A549 (cell line): ENCODE data around the gene RNPEP. TPM values are rescaled to one million over a fixed set of nuclear protein-coding genes. Genes with fewer than 3 reads are reported as not detected.

Experiments
- ATAC-seq, 2 experiments: fragments of 200-7000 bp in 1 of 2; fragments of >200 bp in 1 of 2; cut with Nextera tagmentation in 1 of 2; cut with Tn5 transposase in 1 of 2; 3 replicates each; pipeline versions ENCODE4 v1.8.0 to v1.9.1; 2018 to 2020; ENCODE audit warnings: mild to moderate bottlenecking in 1 of 2, moderate library complexity in 1 of 2
- CTCF ChIA-PET: fragments of 300-600 bp; sonication (Branson Sonifier 250); formaldehyde crosslinking; extraction: SDS; loops from one replicate; lab custom pipeline; 2021; ENCODE audit warnings: antibody characterized with exemption, inconsistent platforms; lab: Yijun Ruan, JAX
- POLR2A ChIA-PET: fragments of 350-600 bp; formaldehyde crosslinking; extraction: SDS; loops from one replicate; lab custom pipeline; 2021; ENCODE audit warnings: antibody characterized with exemption, inconsistent platforms; lab: Yijun Ruan, JAX
- DNase-seq, 2 experiments: peaks; one replicate each; pipeline versions ENCODE4 v3.0.0 to v3.0.0-alpha.2; 2011 to 2016; ENCODE audit warnings: low read depth in 1 of 2, low spot score in 1 of 2
- FAIRE-seq: peaks from 2 replicates; lab custom pipeline; 2011; peaks lifted over from hg19 to GRCh38; lab: Jason Lieb, UNC
- H3K27ac ChIP-seq, 2 experiments: fragments of >200 bp; sonication (Bioruptor Twin); formaldehyde crosslinking; 3 replicates each; pipeline ENCODE4 v1.5.1; 2016 to 2017
- H3K4me1 ChIP-seq: fragments of >200 bp; sonication (Bioruptor Twin); formaldehyde crosslinking; 3 replicates; pipeline ENCODE4 v1.6.1; 2016
- H3K4me2 ChIP-seq: fragments of >200 bp; sonication (Bioruptor Twin); formaldehyde crosslinking; 3 replicates; pipeline ENCODE4 v1.6.1; 2016
- H3K4me3 ChIP-seq: fragments of >200 bp; sonication (Bioruptor Twin); formaldehyde crosslinking; 3 replicates; pipeline ENCODE4 v1.5.1; 2016
- H3K9me3 ChIP-seq: fragments of >200 bp; sonication (Bioruptor Twin); formaldehyde crosslinking; 3 replicates; pipeline ENCODE4 v1.6.1; 2016
- CEBPB ChIP-seq, 2 experiments: fragments of >200 bp in 1 of 2; sonication (Bioruptor Twin) in 1 of 2; formaldehyde crosslinking in 1 of 2; IDR thresholded peaks; 2 replicates each; pipeline ENCODE4 v1.6.1; 2012 to 2016
- EP300 ChIP-seq, 2 experiments: fragments of >200 bp; sonication (Bioruptor Twin); formaldehyde crosslinking; IDR thresholded peaks; 2 replicates in 1 of 2; 3 replicates in 1 of 2; pipeline ENCODE4 v1.6.1; 2016 to 2017
- FOSL2 ChIP-seq, 2 experiments: fragments of 450-650 bp in 1 of 2; fragments of >200 bp in 1 of 2; sonication (Bioruptor Twin) in 1 of 2; formaldehyde crosslinking; IDR thresholded peaks; 2 replicates each; pipeline versions ENCODE4 v1.5.0 to v1.6.1; 2016 to 2020; ENCODE audit warnings: mild to moderate bottlenecking in 1 of 2, moderate library complexity in 1 of 2
- FOXS1 ChIP-seq: fragments of 250-450 bp; sonication (Bioruptor Pico); IDR thresholded peaks from 2 replicates; pipeline ENCODE4 v1.5.0; 2020; ENCODE audit warnings: mild to moderate bottlenecking, moderate library complexity
- GATA3 ChIP-seq: IDR thresholded peaks from 2 replicates; pipeline ENCODE4 v1.6.1; 2012; ENCODE audit warnings: borderline replicate concordance
- HOXA7 ChIP-seq: fragments of 250-450 bp; sonication (Bioruptor Pico); IDR thresholded peaks from 2 replicates; pipeline ENCODE4 v1.5.0; 2020; ENCODE audit warnings: mild to moderate bottlenecking, moderate library complexity
- HOXB5 ChIP-seq: fragments of 250-450 bp; sonication (Bioruptor Pico); IDR thresholded peaks from 2 replicates; pipeline ENCODE4 v1.5.0; 2020; ENCODE audit warnings: mild to moderate bottlenecking, moderate library complexity
- MAZ ChIP-seq: fragments of 150-350 bp; IDR thresholded peaks from 2 replicates; pipeline ENCODE4 v1.6.1; 2014; ENCODE audit warnings: antibody characterized with exemption, low read depth, low read length, borderline replicate concordance
- MYC ChIP-seq: IDR thresholded peaks from 2 replicates; pipeline ENCODE4 v1.6.1; 2012; ENCODE audit warnings: mild to moderate bottlenecking, inconsistent platforms, low read length, improper control_type of control experiment, borderline replicate concordance
- NFE2L2 ChIP-seq: fragments of 150-350 bp; conservative IDR thresholded peaks from 2 replicates; pipeline ENCODE4 v1.6.1; 2014; ENCODE audit warnings: low read length
- NR3C1 ChIP-seq: fragments of >200 bp; sonication (Bioruptor Twin); formaldehyde crosslinking; IDR thresholded peaks from 3 replicates; pipeline ENCODE4 v1.6.1; 2017
- PHF8 ChIP-seq: fragments of 200-600 bp; sonication (generic); IDR thresholded peaks from 2 replicates; pipeline ENCODE4 v1.6.1; 2016; ENCODE audit warnings: low read depth, mild to moderate bottlenecking, antibody characterized with exemption, moderate library complexity, borderline replicate concordance
- RAD21 ChIP-seq, 2 experiments: fragments of >200 bp in 1 of 2; sonication (Bioruptor Twin) in 1 of 2; formaldehyde crosslinking in 1 of 2; IDR thresholded peaks in 1 of 2; conservative IDR thresholded peaks in 1 of 2; 2 replicates in 1 of 2; 3 replicates in 1 of 2; pipeline ENCODE4 v1.6.1; 2012 to 2018; ENCODE audit warnings: inconsistent platforms in 1 of 2
- RARB ChIP-seq: fragments of 250-450 bp; sonication (Bioruptor Pico); IDR thresholded peaks from 2 replicates; pipeline ENCODE4 v1.8.0; 2021; ENCODE audit warnings: mild to moderate bottlenecking, moderate library complexity
- RFX5 ChIP-seq: fragments of 450-650 bp; IDR thresholded peaks from 2 replicates; pipeline ENCODE4 v1.7.1; 2014; ENCODE audit warnings: antibody characterized with exemption, mild to moderate bottlenecking, moderate library complexity
- RNF2 ChIP-seq: fragments of 200-600 bp; sonication (generic); IDR thresholded peaks from 2 replicates; pipeline ENCODE4 v1.6.1; 2016; ENCODE audit warnings: low read depth, mild to moderate bottlenecking, antibody characterized with exemption, moderate library complexity, borderline replicate concordance
- ZC3H11A ChIP-seq: fragments of 450-650 bp; IDR thresholded peaks from 2 replicates; pipeline ENCODE4 v1.6.1; 2014; ENCODE audit warnings: antibody characterized with exemption, mild to moderate bottlenecking
- ZNF302 ChIP-seq: fragments of 250-450 bp; sonication (Bioruptor Pico); IDR thresholded peaks from 2 replicates; pipeline ENCODE4 v1.9.0; 2021; ENCODE audit warnings: inconsistent platforms, mild to moderate bottlenecking, moderate library complexity
- ZSCAN20 ChIP-seq: fragments of 250-450 bp; sonication (Bioruptor Pico); IDR thresholded peaks from 2 replicates; pipeline ENCODE4 v1.8.0; 2022; ENCODE audit warnings: mild to moderate bottlenecking, moderate library complexity
- WGBS: methylation state at CpG from one replicate; pipeline ENCODE4 v1.1.6; 2017; ENCODE audit errors: missing lambda C conversion rate; 5-methylcytosine and 5-hydroxymethylcytosine counted together
- polyA plus RNA-seq, 4 experiments: library from polyadenylated mRNA; depleted of rRNA in 3 of 4; stranded (reverse); fragments of >200 nt; fragmentation: RNase III in 1 of 4; extraction: RNeasy Plus Mini Kit Qiagen cat#74134 plus additional on column Dnase treatment in 1 of 4; gene quantifications; 2 replicates in 3 of 4; 3 replicates in 1 of 4; pipeline ENCODE4 v1.2.3, GENCODE V29; 2011 to 2017
- TF ChIP-seq, protein P1 (sequence below): IDR thresholded peaks from 2 replicates; pipeline ENCODE4 v1.6.1; 2012
- TF ChIP-seq, protein P2 (sequence below): fragments of 250-450 bp; sonication (Bioruptor Pico); IDR thresholded peaks from 2 replicates; pipeline ENCODE4 v1.5.0; 2021; ENCODE audit warnings: mild to moderate bottlenecking, moderate library complexity, borderline replicate concordance

RNPEP gene
- polyA plus RNA-seq, 2 of the 4 experiments (the other 2 are of a cell fraction): 71.1 to 87.6 TPM

DNA sequence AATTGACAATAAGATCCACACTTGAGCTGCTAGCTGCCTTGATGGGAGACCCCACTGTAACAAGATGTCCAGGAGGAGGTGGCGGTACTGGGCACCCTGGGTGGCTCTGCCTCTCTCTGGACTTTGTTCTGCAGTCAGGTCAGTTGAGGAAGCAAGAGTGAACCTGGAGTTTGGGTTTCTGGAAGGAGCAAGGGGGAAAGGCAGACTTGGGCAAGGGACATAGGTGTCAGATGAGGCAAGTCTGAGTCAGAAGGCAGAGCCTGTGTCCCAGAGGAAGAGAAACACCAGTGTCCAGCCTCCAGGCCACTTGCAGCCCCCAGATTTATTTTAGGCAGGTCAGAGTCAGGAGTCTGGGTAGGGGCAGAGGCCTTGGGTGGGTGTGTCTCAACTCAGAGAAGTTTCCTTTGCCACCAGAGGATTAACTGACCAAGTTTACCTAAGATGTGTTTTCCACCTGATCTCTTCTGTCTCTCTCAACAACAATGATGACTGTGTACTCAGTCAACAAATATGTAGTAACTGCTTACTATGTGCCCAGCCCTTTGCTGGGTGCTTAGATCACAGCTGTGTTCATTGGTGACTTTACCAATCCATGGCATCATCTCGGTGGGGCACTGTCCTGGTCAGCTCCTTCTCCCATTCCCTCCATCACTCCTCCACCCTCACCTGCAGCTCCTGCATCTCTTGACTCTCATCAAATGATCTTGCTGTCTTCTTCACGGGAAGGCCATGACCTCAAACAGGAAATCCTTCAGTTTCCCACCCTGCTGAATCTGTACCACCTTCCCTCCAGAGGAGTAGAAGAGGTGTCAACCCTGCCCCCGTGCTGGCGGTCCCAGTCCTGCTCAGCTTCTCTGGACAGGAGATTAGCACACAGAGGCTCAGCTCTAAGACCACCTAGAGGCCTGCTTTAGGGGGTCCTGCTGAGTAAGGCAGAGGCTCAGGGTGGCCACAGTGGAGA, 64.6 kb downstream of the RNPEP start (continued):
- TF ChIP-seq MYC (no peak), ZC3H11A (no peak), EP300 (IDR thresholded peaks at IDR 0.05) (peak; percentile 62 to 69; a peak in 2 of 5 replicates), FOXS1 (CRISPR knock-in tag) (peak; percentile 15; the same call in 1 of the 2 replicates), FOSL2 (IDR thresholded peaks at IDR 0.05) (peak; percentile 25; the same call in 1 of the 2 replicates), FOSL2 (CRISPR knock-in tag; IDR thresholded peaks at IDR 0.05) (peak; percentile 78), RNF2 (no peak)

GRCh38 chr1:202047977-202048376, 65.5 kb downstream of the RNPEP start:
- WGBS: 78% methylated on average over 4 of the region's 4 CpGs
- ChIA-PET POLR2A (interaction anchor here (2.1 to 3.9 kb wide), 2 partner anchors 13 to 37 kb away, joined by 11 to 36 read pairs; partner anchors contain the start of gene ELF3), CTCF (interaction anchor here (1.1 to 1.6 kb wide), 4 partner anchors 8 to 86 kb away, joined by 3 to 4 read pairs (median 3); no protein-coding TSS in a partner anchor)
- peak in 1 of 2 experiments; percentile 1; a peak in 1 of 6 replicates for ATAC-seq
- Histone ChIP-seq H3K9me3 (no peaks in the 10 kb centered on the region), H3K4me2 (peak overlapping the region; percentile 55), H3K27ac (peak overlapping the region; percentile 85 to 97), H3K4me1 (peaks cover 70% of the 10 kb centered on the region), H3K4me3 (no peak overlapping the region)
- no peak for DNase-seq
- FAIRE-seq: no peak
- 0 out of 2 replicates have a peak, but pooled peaks have one; percentile 16 for TF ChIP-seq ZSCAN20 (CRISPR knock-in tag)
- no peak for TF ChIP-seq HOXA7 (CRISPR knock-in tag)

GRCh38 chr1:202049129-202049528, 66.7 kb downstream of the RNPEP start:
- CTCF ChIA-PET: interaction anchor here (0.6 to 1.6 kb wide), 4 partner anchors 39 to 70 kb away, joined by 3 to 4 read pairs (median 3); partner anchors contain the start of gene ELF3
- FAIRE-seq (no peak), DNase-seq (peak in 1 of 2 experiments; percentile 83)

More at GRCh38 chr1:202049129-202049528, 66.7 kb downstream of the RNPEP start:
- TF ChIP-seq PHF8: no peak
- TF ChIP-seq, protein P1, sequence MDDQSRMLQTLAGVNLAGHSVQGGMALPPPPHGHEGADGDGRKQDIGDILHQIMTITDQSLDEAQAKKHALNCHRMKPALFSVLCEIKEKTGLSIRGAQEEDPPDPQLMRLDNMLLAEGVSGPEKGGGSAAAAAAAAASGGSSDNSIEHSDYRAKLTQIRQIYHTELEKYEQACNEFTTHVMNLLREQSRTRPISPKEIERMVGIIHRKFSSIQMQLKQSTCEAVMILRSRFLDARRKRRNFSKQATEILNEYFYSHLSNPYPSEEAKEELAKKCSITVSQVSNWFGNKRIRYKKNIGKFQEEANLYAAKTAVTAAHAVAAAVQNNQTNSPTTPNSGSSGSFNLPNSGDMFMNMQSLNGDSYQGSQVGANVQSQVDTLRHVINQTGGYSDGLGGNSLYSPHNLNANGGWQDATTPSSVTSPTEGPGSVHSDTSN: no peak
- 0 out of 2 replicates have a peak, but pooled peaks have one; percentile 27 for TF ChIP-seq HOXB5 (CRISPR knock-in tag)
- TF ChIP-seq NFE2L2: no peak
- TF ChIP-seq MAZ: no peak
- no peak for TF ChIP-seq RARB (CRISPR knock-in tag)
- TF ChIP-seq RFX5: no peak
- TF ChIP-seq, protein P2, sequence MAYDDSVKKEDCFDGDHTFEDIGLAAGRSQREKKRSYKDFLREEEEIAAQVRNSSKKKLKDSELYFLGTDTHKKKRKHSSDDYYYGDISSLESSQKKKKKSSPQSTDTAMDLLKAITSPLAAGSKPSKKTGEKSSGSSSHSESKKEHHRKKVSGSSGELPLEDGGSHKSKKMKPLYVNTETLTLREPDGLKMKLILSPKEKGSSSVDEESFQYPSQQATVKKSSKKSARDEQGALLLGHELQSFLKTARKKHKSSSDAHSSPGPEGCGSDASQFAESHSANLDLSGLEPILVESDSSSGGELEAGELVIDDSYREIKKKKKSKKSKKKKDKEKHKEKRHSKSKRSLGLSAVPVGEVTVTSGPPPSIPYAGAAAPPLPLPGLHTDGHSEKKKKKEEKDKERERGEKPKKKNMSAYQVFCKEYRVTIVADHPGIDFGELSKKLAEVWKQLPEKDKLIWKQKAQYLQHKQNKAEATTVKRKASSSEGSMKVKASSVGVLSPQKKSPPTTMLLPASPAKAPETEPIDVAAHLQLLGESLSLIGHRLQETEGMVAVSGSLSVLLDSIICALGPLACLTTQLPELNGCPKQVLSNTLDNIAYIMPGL (CRISPR knock-in tag): no peak
- no peak for TF ChIP-seq RAD21 (conservative IDR thresholded peaks at IDR 0.05 in 1 of 2, IDR thresholded peaks at IDR 0.05 in 1 of 2)
- TF ChIP-seq ZNF302 (CRISPR knock-in tag): no peak
- TF ChIP-seq GATA3: no peak
- no peak for TF ChIP-seq CEBPB (IDR thresholded peaks at IDR 0.05)
- no peak for TF ChIP-seq NR3C1
- no peak for TF ChIP-seq FOSL2 (IDR thresholded peaks at IDR 0.05)
- peak; percentile 43; the same call in 1 of the 2 replicates for TF ChIP-seq FOSL2 (CRISPR knock-in tag; IDR thresholded peaks at IDR 0.05)
- Histone ChIP-seq H3K4me1 (peaks cover 58% of the 10 kb centered on the region), H3K4me3 (no peak overlapping the region), H3K27ac (peak overlapping the region; percentile 85 to 97), H3K9me3 (no peaks in the 10 kb centered on the region), H3K4me2 (peak overlapping the region; percentile 14; the same call in 2 of the 3 replicates)
- ATAC-seq: peak; percentile 12 to 58; a peak in 3 of 6 replicates
- 36% methylated on average over 5 of the region's 5 CpGs for WGBS
- POLR2A ChIA-PET: interaction anchor here (0.5 to 3.9 kb wide), 4 partner anchors 13 to 38 kb away, joined by 3 to 36 read pairs (median 4); partner anchors contain the start of gene ELF3
